Kidney capillary endothelial cell (primary cell): ENCODE measurements around the gene NIPAL3.
"Not testable (repeated sequence)": the region's sequence is repeated elsewhere in the genome, so short reads cannot be mapped to it uniquely, and the experiment has no call there.

Source experiments
- DNase-seq: peaks from one replicate; pipeline ENCODE4 v3.0.0-alpha.2; 2018; ENCODE audit warnings: low spot score

NIPAL3 gene

DNA sequence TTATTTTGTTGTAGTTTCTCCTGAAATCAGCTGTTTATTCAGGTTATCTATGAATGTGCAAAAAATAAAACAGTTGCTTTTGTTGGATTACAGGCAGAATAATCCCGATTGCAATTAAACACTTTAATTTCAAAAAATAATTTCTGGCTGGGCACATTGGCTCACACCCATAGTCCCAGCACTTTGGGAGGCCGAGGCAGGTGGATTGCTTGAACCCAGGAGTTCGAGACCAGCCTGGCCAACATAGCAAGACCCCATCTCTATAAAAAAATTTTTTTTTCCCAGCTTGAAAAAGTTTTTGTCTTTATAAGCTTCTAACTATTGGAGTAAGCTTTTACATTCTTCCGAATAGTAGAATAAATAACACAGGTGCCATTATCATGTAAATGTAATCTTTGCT lies 102.3 kb downstream of the NIPAL3 start:
- DNase-seq = no peak

DNA sequence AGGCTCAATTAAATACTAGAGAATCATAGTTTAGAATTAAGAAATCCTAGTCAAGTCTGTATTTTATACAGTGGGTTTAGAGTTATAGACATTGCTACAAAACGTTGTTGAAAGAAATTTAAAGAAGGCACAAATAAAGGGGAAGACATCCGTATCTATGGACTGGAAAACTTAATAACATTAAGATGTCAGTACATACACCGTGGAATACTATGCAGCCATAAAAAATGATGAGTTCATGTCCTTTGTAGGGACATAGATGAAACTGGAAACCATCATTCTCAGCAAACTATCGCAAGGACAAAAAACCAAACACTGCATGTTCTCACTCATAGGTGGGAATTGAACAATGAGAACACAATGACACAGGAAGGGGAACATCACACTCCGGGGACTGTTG lies 104.7 kb downstream of the NIPAL3 start:
- DNase-seq = not testable (repeated sequence)
